Suprapubic skin (tissue), 4 donors: ENCODE results near the gene CCDC124. TPM values are rescaled to one million over a fixed set of nuclear protein-coding genes. Genes with fewer than 3 reads are reported as not detected.

ENCODE experiments used
- DNase-seq, 2 donors: peaks; one replicate each; pipeline ENCODE4 v3.0.0-alpha.2; 2019; ENCODE audit warnings: low spot score in 2 of 2
- H3K27ac ChIP-seq: fragments of 200-600 bp; sonication (generic); one replicate; pipeline ENCODE4 v1.5.1; 2019
- H3K27me3 ChIP-seq: fragments of 200-600 bp; sonication (generic); one replicate; pipeline ENCODE4 v1.5.1; 2019
- H3K36me3 ChIP-seq: fragments of 200-600 bp; sonication (generic); one replicate; pipeline ENCODE4 v1.5.1; 2019
- H3K4me1 ChIP-seq: fragments of 200-600 bp; sonication (generic); one replicate; pipeline ENCODE4 v1.5.1; 2019
- H3K4me3 ChIP-seq: fragments of 200-600 bp; sonication (generic); one replicate; pipeline ENCODE4 v1.5.1; 2019; ENCODE audit warnings: mild to moderate bottlenecking
- H3K9me3 ChIP-seq: fragments of 200-600 bp; sonication (generic); one replicate; pipeline ENCODE4 v1.5.1; 2019
- EP300 ChIP-seq: sonication (generic); formaldehyde crosslinking; IDR thresholded peaks from one replicate; pipeline ENCODE4 v1.6.1; 2017; ENCODE audit warnings: antibody characterized with exemption
- POLR2A ChIP-seq, 2 donors: fragments of 450-650 bp; IDR thresholded peaks; one replicate each; pipeline ENCODE4 v1.6.1; 2017; ENCODE audit warnings: antibody characterized with exemption in 2 of 2, mild to moderate bottlenecking in 2 of 2, moderate library complexity in 2 of 2
- POLR2AphosphoS5 ChIP-seq, 3 donors: sonication (generic); formaldehyde crosslinking; IDR thresholded peaks; one replicate each; pipeline ENCODE4 v1.6.1; 2017; ENCODE audit warnings: antibody characterized with exemption in 3 of 3
- WGBS: methylation state at CpG from one replicate; pipeline ENCODE4 v1.1.5; 2018; 5-methylcytosine and 5-hydroxymethylcytosine counted together
- total RNA-seq, 4 donors: library from RNA; depleted of rRNA; stranded (reverse); fragments of >200 nt; gene quantifications; one replicate each; pipeline ENCODE4 v1.1.0, GENCODE V29; 2016
- TF ChIP-seq, protein P1 (sequence below), 2 donors: fragments of 200-600 bp in 1 of 2; fragments of 450-650 bp in 1 of 2; sonication (generic) in 1 of 2; IDR thresholded peaks; one replicate each; pipeline ENCODE4 v1.5.1; 2016 to 2019; ENCODE audit warnings: antibody characterized with exemption in 2 of 2, mild to moderate bottlenecking in 1 of 2, moderate library complexity in 1 of 2

Gene CCDC124
- total RNA-seq, 4 donors from 2014 or later, result 24.3 to 42.7 (median 33.1) TPM

DNA sequence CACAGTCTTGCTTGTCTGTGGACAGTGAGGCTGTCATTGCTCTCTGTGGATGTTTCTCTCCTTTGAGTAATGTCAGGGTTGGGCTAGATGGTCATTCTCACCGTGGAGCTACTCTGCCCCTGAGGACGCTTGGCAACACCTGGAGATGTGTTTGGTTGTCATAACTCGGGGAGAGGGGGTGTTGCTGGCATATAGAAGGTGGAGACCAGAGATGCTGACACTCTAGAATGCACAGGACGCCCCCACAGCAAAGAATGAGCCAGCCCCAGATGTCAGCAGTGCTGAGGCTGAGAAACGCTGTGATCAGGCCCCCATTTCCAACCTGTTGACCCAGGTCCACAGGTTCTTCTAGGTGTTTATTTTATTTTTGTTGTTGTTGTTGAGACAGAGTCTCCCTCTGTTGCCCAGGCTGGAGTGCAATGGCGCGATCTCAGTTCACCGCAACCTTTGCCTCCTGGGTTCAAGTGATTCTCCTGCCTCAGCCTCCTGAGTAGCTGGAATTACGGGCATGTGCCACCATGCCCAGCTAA, 4.6 kb downstream of the CCDC124 start:
- H3K27ac ChIP-seq, result no peak overlapping the region
- WGBS, result 89% methylated on average over 9 of the region's 9 CpGs
- no peak for TF ChIP-seq EP300
- TF ChIP-seq, protein P1, sequence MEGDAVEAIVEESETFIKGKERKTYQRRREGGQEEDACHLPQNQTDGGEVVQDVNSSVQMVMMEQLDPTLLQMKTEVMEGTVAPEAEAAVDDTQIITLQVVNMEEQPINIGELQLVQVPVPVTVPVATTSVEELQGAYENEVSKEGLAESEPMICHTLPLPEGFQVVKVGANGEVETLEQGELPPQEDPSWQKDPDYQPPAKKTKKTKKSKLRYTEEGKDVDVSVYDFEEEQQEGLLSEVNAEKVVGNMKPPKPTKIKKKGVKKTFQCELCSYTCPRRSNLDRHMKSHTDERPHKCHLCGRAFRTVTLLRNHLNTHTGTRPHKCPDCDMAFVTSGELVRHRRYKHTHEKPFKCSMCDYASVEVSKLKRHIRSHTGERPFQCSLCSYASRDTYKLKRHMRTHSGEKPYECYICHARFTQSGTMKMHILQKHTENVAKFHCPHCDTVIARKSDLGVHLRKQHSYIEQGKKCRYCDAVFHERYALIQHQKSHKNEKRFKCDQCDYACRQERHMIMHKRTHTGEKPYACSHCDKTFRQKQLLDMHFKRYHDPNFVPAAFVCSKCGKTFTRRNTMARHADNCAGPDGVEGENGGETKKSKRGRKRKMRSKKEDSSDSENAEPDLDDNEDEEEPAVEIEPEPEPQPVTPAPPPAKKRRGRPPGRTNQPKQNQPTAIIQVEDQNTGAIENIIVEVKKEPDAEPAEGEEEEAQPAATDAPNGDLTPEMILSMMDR (IDR thresholded peaks at IDR 0.05), result no peak
- TF ChIP-seq POLR2AphosphoS5 (IDR thresholded peaks at IDR 0.05), result no peak
- no peak for TF ChIP-seq POLR2A (IDR thresholded peaks at IDR 0.05)
- no peaks in the 10 kb centered on the region for H3K9me3 ChIP-seq
- H3K4me3 ChIP-seq, result no peak overlapping the region
- H3K27me3 ChIP-seq, result no peaks in the 10 kb centered on the region
- H3K36me3 ChIP-seq, result peaks cover 16% of the 10 kb centered on the region
- DNase-seq, result no peak
- peaks cover 14% of the 10 kb centered on the region for H3K4me1 ChIP-seq

- TF ChIP-seq, protein P1 (IDR thresholded peaks at IDR 0.05), result peak; percentile 88 to 91
- TF ChIP-seq EP300 (no peak), POLR2AphosphoS5 (IDR thresholded peaks at IDR 0.05) (no peak), POLR2A (IDR thresholded peaks at IDR 0.05) (no peak)
- H3K36me3 ChIP-seq, result peaks cover 16% of the 10 kb centered on the region
- no peaks in the 10 kb centered on the region for H3K9me3 ChIP-seq
- no peak overlapping the region for H3K27ac ChIP-seq
- 71% methylated on average over 6 of the region's 7 CpGs for WGBS
- DNase-seq, result peak in 1 of 2 donors; percentile 79
- peaks cover 19% of the 10 kb centered on the region for H3K4me1 ChIP-seq
- no peak overlapping the region for H3K4me3 ChIP-seq
- no peaks in the 10 kb centered on the region for H3K27me3 ChIP-seq
Measured at GRCh38 chr19:17938092-17938845, 5.5 kb downstream of the CCDC124 start.

DNA sequence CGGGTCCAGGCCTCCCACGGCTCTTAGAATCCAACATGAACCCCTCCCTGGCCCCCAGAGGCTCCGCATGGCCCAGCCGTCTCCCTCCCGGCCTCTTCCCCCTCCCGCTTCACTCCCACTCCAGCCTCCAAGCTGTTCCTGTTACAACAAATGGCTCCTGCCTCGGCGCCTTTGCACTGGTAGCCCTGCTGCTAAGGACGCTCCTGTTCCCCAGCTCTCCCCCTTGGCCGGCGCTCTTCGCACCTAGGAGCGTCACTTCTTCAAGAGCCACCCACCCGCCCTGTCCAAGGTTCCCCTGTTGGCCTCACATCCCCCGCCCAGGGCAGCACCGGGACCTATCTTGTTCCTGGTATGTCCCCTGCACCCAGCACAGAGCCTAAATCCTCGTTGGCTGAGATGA, 9.4 kb downstream of the CCDC124 start:
- 80% methylated on average over 16 of the region's 17 CpGs for whole genome bisulfite sequencing
- Histone ChIP-seq H3K4me1 (peaks cover 27% of the 10 kb centered on the region), H3K27me3 (no peaks in the 10 kb centered on the region), H3K27ac (no peak overlapping the region), H3K36me3 (peaks cover 13% of the 10 kb centered on the region), H3K4me3 (no peak overlapping the region), H3K9me3 (no peaks in the 10 kb centered on the region)
- DNase-seq, result no peak
- TF ChIP-seq EP300 (no peak), POLR2AphosphoS5 (IDR thresholded peaks at IDR 0.05) (no peak), POLR2A (IDR thresholded peaks at IDR 0.05) (no peak)
- TF ChIP-seq, protein P1 (IDR thresholded peaks at IDR 0.05), result no peak

DNA sequence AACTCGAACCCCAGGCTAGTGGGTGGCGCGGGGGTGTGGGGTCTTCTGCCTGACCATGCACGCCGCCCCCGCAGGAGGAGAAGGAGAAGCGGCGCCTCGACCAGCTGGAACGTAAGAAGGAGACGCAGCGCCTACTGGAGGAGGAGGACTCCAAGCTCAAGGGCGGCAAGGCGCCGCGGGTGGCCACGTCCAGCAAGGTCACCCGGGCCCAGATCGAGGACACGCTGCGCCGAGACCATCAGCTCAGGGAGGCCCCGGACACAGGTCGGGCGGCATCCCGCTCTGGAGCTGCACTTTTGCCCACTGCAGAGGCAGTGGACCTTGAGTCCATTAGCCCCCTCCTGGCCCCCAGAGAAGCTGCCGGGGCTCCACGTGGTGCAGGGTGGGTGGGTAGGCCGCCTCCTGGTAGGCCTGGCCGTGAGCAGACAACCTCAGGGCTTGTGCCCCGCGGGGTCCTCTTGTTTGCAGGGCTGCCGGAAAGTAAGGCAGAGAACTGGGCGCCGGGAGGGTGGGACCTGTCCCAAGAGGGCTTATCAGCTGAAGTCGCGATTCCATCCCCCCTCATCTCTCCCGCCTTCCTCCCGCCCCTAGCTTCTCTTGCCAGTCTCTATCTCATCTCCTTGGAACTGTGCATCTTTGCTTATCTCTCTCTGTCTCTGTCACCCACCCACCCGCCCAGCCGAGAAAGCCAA, 9.9 kb downstream of the CCDC124 start:
- no peak for DNase-seq
- 70% methylated on average over 25 of the region's 41 CpGs for WGBS
- H3K36me3 ChIP-seq, result peaks cover 13% of the 10 kb centered on the region
- peaks cover 31% of the 10 kb centered on the region for H3K4me1 ChIP-seq
- H3K27ac ChIP-seq, result no peak overlapping the region
- peak overlapping the region; percentile 22 for H3K4me3 ChIP-seq
- no peaks in the 10 kb centered on the region for H3K27me3 ChIP-seq
- TF ChIP-seq POLR2A (IDR thresholded peaks at IDR 0.05) (no peak), POLR2AphosphoS5 (IDR thresholded peaks at IDR 0.05) (no peak), EP300 (no peak)
- TF ChIP-seq, protein P1 (IDR thresholded peaks at IDR 0.05), result no peak
- no peaks in the 10 kb centered on the region for H3K9me3 ChIP-seq
